Uterus (tissue), 4 donors: ENCODE data around the gene HPGD. TPM values are rescaled to one million over a fixed set of nuclear protein-coding genes. Genes with fewer than 3 reads are reported as not detected.

Source experiments
- DNase-seq, 2 donors: peaks; one replicate each; pipeline ENCODE4 v3.0.0-alpha.2; 2019 to 2020
- H3K27ac ChIP-seq, 2 donors: fragments of 200-600 bp; sonication (generic); 1 replicate in 1 of 2; 2 replicates in 1 of 2; pipeline ENCODE4 v1.5.1; 2016 to 2018
- H3K27me3 ChIP-seq, 2 donors: fragments of 200-600 bp; sonication (generic); one replicate each; pipeline ENCODE4 v1.5.1; 2018 to 2019; ENCODE audit warnings: control low read depth in 1 of 2
- H3K36me3 ChIP-seq, 2 donors: fragments of 200-600 bp; sonication (generic); one replicate each; pipeline ENCODE4 v1.5.1; 2019; ENCODE audit warnings: control low read depth in 1 of 2
- H3K4me1 ChIP-seq, 2 donors: fragments of 200-600 bp; sonication (generic); one replicate each; pipeline ENCODE4 v1.5.1; 2018 to 2019; ENCODE audit warnings: control low read depth in 1 of 2
- H3K4me3 ChIP-seq, 2 donors: fragments of 200-600 bp; sonication (generic); 1 replicate in 1 of 2; 2 replicates in 1 of 2; pipeline ENCODE4 v1.5.1; 2018 to 2019; ENCODE audit warnings: mild to moderate bottlenecking in 1 of 2
- H3K9me3 ChIP-seq, 2 donors: fragments of 200-600 bp; sonication (generic); one replicate each; pipeline ENCODE4 v1.5.1; 2019; ENCODE audit warnings: control low read depth in 1 of 2
- CTCF ChIP-seq, 4 experiments: fragments of 200-600 bp in 2 of 4; fragments of 450-650 bp in 2 of 4; sonication (generic) in 2 of 4; IDR thresholded peaks; one replicate each; pipeline ENCODE4 v1.5.1; 2016 to 2019; ENCODE audit warnings: antibody characterized with exemption in 4 of 4, mild to moderate bottlenecking in 2 of 4, moderate library complexity in 1 of 4
- POLR2A ChIP-seq, 2 donors: fragments of 450-650 bp; IDR thresholded peaks; one replicate each; pipeline ENCODE4 v1.6.1; 2016; ENCODE audit warnings: antibody characterized with exemption in 2 of 2, mild to moderate bottlenecking in 1 of 2, moderate library complexity in 1 of 2
- intact Hi-C: fragments of 100-400 bp; cut with DNase I; formaldehyde crosslinking; loops from one replicate; pipeline ENCODE4 v1.15.1; 2023; ENCODE audit warnings: low total_unique reads
- total RNA-seq, 4 donors: library from RNA; depleted of rRNA in 3 of 4; stranded (reverse); fragments of >200 nt in 3 of 4; gene quantifications; one replicate each; pipeline versions ENCODE4 v1.1.0 to v1.2.4, GENCODE V29; 2014 to 2023
- donor health status: DM: yes; HTN: yes; CAD: no.

HPGD gene
- total RNA-seq = 100 to 1,000 TPM in 2 of 4 donors, 10 to 100 TPM in 2; 47.4 to 190 (median 125) TPM

DNA sequence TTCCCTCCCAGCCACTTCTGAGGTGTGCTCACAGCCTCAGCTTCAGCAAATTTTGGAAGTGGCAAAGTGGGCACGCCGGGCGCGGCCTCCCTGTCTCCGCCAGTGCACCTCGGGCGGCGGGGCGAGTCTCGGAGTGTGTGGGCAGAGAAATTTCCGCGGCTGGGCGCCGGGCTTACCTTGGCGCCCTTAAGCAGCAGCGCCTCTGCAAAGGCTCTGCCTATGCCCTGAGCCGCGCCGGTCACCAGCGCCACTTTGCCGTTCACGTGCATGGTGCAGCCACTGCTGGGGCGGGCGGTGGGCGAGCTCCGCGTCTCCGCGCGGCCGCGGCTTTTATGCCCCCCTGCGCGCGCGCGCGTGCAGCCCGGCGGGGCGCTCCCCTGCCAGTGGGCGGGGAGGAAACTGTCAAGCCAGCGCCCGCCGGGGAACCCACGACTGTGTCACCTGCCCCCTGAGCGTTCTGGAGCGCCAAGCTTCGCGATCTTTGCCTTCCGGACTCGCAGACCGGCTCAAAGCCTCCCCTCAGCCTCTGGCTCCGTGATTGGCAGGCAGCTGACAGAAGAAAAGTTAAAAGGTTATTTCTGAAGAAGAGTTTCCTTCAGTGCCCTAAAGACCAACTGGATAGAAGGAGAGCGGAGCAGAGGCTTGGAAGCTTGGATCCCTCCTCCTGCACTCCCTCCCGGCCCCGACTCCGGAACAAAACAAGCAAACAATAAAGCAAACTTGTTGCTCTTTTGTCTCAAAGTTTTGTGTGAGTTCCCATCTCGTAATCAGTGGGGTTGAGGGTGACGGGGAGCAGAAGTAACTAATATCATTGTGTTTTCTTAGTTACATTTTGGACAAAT lies at the start of gene HPGD:
Gene HPGD (minus strand): TSS at position 306 of the 842 bp plus-strand sequence. CDS start 37 bp downstream, at position 269.
- Histone ChIP-seq H3K4me1 (no peaks in the 10 kb centered on the region), H3K4me3 (peak within 1 kb of the TSS; percentile 59 to 73), H3K9me3 (no peaks in the 10 kb centered on the region), H3K27me3 (no peaks in the 10 kb centered on the region), H3K27ac (peak within 1 kb of the TSS; percentile 69 to 82), H3K36me3 (no peaks in the 10 kb centered on the region)
- intact Hi-C loops = no loop called here
- TF ChIP-seq CTCF (IDR thresholded peaks at IDR 0.05) (no peak), POLR2A (IDR thresholded peaks at IDR 0.05) (peak; percentile 13 to 43)
- DNase-seq = peak; percentile 52 to 57

GRCh38 chr4:174564529-174564928 lies 42.2 kb upstream of the HPGD start:
- intact Hi-C loops = no loop called here
- TF ChIP-seq POLR2A (IDR thresholded peaks at IDR 0.05) (no peak), CTCF (IDR thresholded peaks at IDR 0.05) (no peak)
- DNase-seq = no peak
- H3K9me3 ChIP-seq = no peaks in the 10 kb centered on the region
- no peaks in the 10 kb centered on the region for H3K27me3 ChIP-seq
- H3K36me3 ChIP-seq = no peaks in the 10 kb centered on the region
- H3K4me1 ChIP-seq = no peaks in the 10 kb centered on the region
- H3K4me3 ChIP-seq = no peak overlapping the region
- no peak overlapping the region for H3K27ac ChIP-seq

GRCh38 chr4:174563399-174563798 lies 41.1 kb upstream of the HPGD start:
- Histone ChIP-seq H3K9me3 (no peaks in the 10 kb centered on the region), H3K27me3 (no peaks in the 10 kb centered on the region), H3K27ac (no peak overlapping the region), H3K4me1 (no peaks in the 10 kb centered on the region), H3K4me3 (no peak overlapping the region), H3K36me3 (no peaks in the 10 kb centered on the region)
- DNase-seq = no peak
- intact Hi-C loops = no loop called here
- TF ChIP-seq POLR2A (IDR thresholded peaks at IDR 0.05) (no peak), CTCF (IDR thresholded peaks at IDR 0.05) (no peak)

GRCh38 chr4:174561560-174561959 lies 39.3 kb upstream of the HPGD start:
- DNase-seq = no peak
- TF ChIP-seq POLR2A (IDR thresholded peaks at IDR 0.05) = no peak
- no peak for TF ChIP-seq CTCF (IDR thresholded peaks at IDR 0.05)
- Histone ChIP-seq H3K27me3 (no peaks in the 10 kb centered on the region), H3K4me3 (no peak overlapping the region), H3K36me3 (no peaks in the 10 kb centered on the region), H3K4me1 (no peaks in the 10 kb centered on the region), H3K9me3 (no peaks in the 10 kb centered on the region), H3K27ac (no peak overlapping the region)
- intact Hi-C loops = no loop called here

DNA sequence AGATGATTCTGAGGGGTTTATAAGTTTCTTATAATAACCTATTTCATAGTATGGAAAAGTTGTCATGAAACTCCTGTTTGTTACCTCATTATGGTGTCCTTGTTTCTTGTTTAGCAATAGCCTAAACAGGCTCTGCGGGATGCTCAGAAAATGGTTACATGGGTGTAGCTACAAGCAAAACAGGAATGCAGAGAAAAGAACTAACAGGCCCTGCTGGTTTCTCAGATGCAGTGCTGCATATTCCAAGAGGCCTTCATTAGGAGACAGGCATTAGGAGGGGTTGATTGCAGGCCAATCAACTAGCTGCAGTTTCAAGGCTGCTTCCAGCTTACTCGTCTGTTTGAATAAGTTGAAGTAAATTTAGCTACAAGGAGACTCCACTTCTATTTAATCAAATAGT lies 37.6 kb upstream of the HPGD start:
- H3K4me3 ChIP-seq = no peak overlapping the region
- H3K27ac ChIP-seq = no peak overlapping the region
- no peak for DNase-seq
- TF ChIP-seq CTCF (IDR thresholded peaks at IDR 0.05) (no peak), POLR2A (IDR thresholded peaks at IDR 0.05) (no peak)
- no peaks in the 10 kb centered on the region for H3K9me3 ChIP-seq
- intact Hi-C loops = no loop called here
- H3K27me3 ChIP-seq = no peaks in the 10 kb centered on the region
- H3K4me1 ChIP-seq = no peaks in the 10 kb centered on the region
- no peaks in the 10 kb centered on the region for H3K36me3 ChIP-seq
